ENCODE measurements around the gene GON4L. TPM values are rescaled to one million over a fixed set of nuclear protein-coding genes. Genes with fewer than 3 reads are reported as not detected.

The GON4L gene
- total RNA-seq, 1 experiment from 2014 or later = 53.4 TPM

Other genes with a start within 250 kb of the GON4L start
- 89.5 and 96.2 TPM in 2 replicates for gene MSTO1, start 247.0 kb downstream of the GON4L start, total RNA-seq (2021)
- 57.5 and 62.0 TPM in 2 replicates for gene YY1AP1, start 168.4 kb downstream of the GON4L start, total RNA-seq (2021)
- 113 and 114 TPM in 2 replicates for gene DAP3, start 168.1 kb downstream of the GON4L start, total RNA-seq (2021)
- gene SYT11, start 2.4 kb upstream of the GON4L start, total RNA-seq (2021) = 0.28 and 0.39 TPM in 2 replicates
- 26.4 and 27.4 TPM in 2 replicates for gene RIT1, start 54.1 kb upstream of the GON4L start, total RNA-seq (2021)
- 57.6 and 57.7 TPM in 2 replicates for gene KHDC4, start 77.2 kb upstream of the GON4L start, total RNA-seq (2021)
- not detected in 2 replicates for gene RXFP4, start 84.4 kb upstream of the GON4L start, total RNA-seq (2021)
- gene ARHGEF2, start 121.3 kb upstream of the GON4L start, total RNA-seq (2021) = 103 and 111 TPM in 2 replicates
- 170 and 172 TPM in 2 replicates for gene SSR2, start 163.7 kb upstream of the GON4L start, total RNA-seq (2021)
- 45.6 and 49.4 TPM in 2 replicates for gene UBQLN4, start 196.6 kb upstream of the GON4L start, total RNA-seq (2021)
- 50.6 and 55.0 TPM in 2 replicates for gene LAMTOR2, start 197.6 kb upstream of the GON4L start, total RNA-seq (2021)
- gene RAB25, start 203.9 kb upstream of the GON4L start, total RNA-seq (2021) = 42.8 and 43.1 TPM in 2 replicates
- 64.6 and 68.0 TPM in 2 replicates for gene MEX3A, start 225.3 kb upstream of the GON4L start, total RNA-seq (2021)